Peyer's patch (tissue), 4 donors: ENCODE results near the gene ALPI. TPM values are rescaled to one million over a fixed set of nuclear protein-coding genes. Genes with fewer than 3 reads are reported as not detected.
A peak's percentile ranks its signal among the peaks of the same experiment; 100 is the strongest.

Source experiments
- DNase-seq, 3 donors: peaks; one replicate each; pipeline ENCODE4 v3.0.0-alpha.2; 2017 to 2019
- H3K27ac ChIP-seq, 4 donors: fragments of 200-600 bp; sonication (generic); one replicate each; pipeline ENCODE4 v1.5.1; 2016 to 2019
- H3K27me3 ChIP-seq, 2 donors: fragments of 200-600 bp; sonication (generic); one replicate each; pipeline ENCODE4 v1.5.1; 2019
- H3K36me3 ChIP-seq, 3 donors: fragments of 200-600 bp; sonication (generic); one replicate each; pipeline ENCODE4 v1.5.1; 2016 to 2019
- H3K4me1 ChIP-seq, 4 donors: fragments of 200-600 bp; sonication (generic); one replicate each; pipeline ENCODE4 v1.5.1; 2016 to 2019
- H3K4me3 ChIP-seq, 4 donors: fragments of 200-600 bp; sonication (generic); 1 replicate in 3 of 4; 2 replicates in 1 of 4; pipeline ENCODE4 v1.5.1; 2016 to 2019; ENCODE audit warnings: mild to moderate bottlenecking in 1 of 4
- H3K9me3 ChIP-seq, 4 donors: fragments of 200-600 bp; sonication (generic); one replicate each; pipeline ENCODE4 v1.5.1; 2016 to 2019; ENCODE audit warnings: mild to moderate bottlenecking in 1 of 4
- POLR2A ChIP-seq, 2 donors: fragments of 450-650 bp; IDR thresholded peaks; one replicate each; pipeline ENCODE4 v1.5.1; 2017; ENCODE audit warnings: antibody characterized with exemption in 2 of 2, mild to moderate bottlenecking in 2 of 2, moderate library complexity in 2 of 2
- total RNA-seq, 4 donors: library from RNA; depleted of rRNA; stranded (reverse); fragments of >200 nt; gene quantifications; one replicate each; pipeline ENCODE4 v1.1.0, GENCODE V29; 2016
- TF ChIP-seq, protein P1 (sequence below), 6 experiments: fragments of 450-650 bp in 4 of 6; fragments of 200-600 bp in 2 of 6; sonication (generic) in 1 of 6; IDR thresholded peaks; one replicate each; pipeline ENCODE4 v1.5.1; 2017 to 2019; ENCODE audit warnings: antibody characterized with exemption in 6 of 6, mild to moderate bottlenecking in 3 of 6, moderate library complexity in 1 of 6

Gene ALPI
- total RNA-seq, 4 donors from 2014 or later = 22.3 to 473 (median 350) TPM

DNA sequence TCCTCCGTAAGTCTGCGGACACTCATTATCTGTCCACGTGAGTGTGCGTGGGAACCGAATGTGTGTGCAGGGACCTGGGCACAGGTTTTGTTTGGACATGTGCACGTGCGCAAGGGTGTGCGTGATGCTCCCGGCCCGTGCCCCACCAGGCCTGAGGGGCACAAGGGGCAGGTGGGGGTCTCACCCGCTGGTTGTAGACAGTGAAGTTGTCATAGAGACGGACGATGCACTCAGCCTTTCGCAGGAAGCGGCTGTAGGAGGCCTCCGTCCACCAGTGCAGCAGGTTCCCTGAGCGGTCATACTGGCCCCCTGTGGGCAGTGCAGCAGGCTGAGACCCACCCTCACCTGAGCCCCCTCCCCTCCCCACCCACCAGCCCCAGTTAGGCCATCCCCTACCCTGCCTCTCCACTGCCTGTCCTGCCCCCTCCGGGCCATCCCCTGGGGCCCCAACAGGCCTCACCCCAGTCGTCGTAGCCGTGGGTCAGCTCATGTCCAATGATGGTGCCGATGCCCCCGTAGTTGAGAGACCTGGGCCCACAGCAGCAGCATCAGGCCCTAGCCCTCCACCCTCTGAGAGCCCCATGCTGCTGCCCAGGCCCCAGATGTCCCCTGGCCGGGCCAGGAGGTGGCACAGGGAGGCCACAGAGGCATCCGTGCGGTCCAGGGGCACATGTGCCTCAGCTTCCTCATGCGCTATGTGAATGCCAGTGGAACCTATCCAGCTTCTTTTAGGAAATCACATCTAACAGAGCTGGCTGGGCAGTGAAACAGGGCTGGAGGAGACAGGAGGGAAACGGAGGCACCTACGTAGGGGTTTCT, 25.6 kb downstream of the ALPI start:
- Histone ChIP-seq H3K4me1 (peaks cover 0 to 10% (median 2%) of the 10 kb centered on the region in 4 donors), H3K36me3 (no peaks in the 10 kb centered on the region), H3K27ac (no peak overlapping the region), H3K4me3 (no peak overlapping the region), H3K27me3 (peaks cover 0 to 17% of the 10 kb centered on the region in 2 donors), H3K9me3 (no peaks in the 10 kb centered on the region)
- DNase-seq = peak in 1 of 3 donors; percentile 37
- TF ChIP-seq, protein P1, sequence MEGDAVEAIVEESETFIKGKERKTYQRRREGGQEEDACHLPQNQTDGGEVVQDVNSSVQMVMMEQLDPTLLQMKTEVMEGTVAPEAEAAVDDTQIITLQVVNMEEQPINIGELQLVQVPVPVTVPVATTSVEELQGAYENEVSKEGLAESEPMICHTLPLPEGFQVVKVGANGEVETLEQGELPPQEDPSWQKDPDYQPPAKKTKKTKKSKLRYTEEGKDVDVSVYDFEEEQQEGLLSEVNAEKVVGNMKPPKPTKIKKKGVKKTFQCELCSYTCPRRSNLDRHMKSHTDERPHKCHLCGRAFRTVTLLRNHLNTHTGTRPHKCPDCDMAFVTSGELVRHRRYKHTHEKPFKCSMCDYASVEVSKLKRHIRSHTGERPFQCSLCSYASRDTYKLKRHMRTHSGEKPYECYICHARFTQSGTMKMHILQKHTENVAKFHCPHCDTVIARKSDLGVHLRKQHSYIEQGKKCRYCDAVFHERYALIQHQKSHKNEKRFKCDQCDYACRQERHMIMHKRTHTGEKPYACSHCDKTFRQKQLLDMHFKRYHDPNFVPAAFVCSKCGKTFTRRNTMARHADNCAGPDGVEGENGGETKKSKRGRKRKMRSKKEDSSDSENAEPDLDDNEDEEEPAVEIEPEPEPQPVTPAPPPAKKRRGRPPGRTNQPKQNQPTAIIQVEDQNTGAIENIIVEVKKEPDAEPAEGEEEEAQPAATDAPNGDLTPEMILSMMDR (IDR thresholded peaks at IDR 0.05) = no peak
- no peak for TF ChIP-seq POLR2A (IDR thresholded peaks at IDR 0.05)

DNA sequence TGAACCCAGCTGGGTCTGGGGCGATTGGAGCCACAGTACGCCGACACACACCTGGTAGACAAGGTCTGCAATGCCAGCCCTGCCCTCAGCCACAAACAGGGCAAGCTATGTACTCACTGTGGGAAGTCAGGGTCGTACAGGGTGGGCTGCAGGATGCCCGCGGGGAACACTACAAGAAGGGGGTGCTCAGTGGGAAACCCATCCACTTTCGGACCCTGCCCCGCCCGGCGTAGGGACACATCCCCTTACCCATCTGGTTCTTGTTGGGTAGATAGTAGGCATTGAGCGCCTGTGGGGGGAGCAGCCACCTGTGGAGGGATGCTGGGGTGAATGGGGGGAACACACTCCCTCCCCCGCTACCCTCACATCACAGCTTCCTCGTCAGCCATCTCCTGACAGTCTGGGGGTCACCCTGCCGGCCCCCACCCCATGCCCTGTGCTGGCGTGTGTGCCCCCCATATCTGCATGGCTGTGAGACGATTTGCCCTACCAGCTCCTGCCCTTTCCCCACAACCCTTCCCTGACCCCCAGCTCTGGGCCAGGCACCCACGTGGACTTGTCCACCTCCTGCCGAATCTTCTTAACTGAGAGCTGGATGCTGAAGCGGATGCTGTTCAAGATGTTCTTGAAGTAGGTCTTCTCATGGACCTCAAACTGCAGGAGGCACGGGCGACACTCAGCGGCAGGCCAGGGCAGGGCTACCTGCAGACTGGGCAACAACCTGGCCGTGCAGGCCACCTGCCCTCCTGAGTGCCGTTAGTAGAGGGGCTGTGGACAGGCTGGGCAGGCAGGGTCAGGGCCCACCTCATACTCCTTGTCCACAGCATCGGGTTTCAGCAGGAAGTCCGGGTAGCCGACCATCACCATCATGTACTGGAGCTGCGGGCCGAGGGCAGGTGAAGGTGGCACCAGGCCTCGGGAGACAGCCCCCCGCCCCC, 26.6 kb downstream of the ALPI start:
- no peaks in the 10 kb centered on the region for H3K36me3 ChIP-seq
- H3K4me3 ChIP-seq = no peak overlapping the region
- H3K9me3 ChIP-seq = no peaks in the 10 kb centered on the region
- TF ChIP-seq, protein P1 (IDR thresholded peaks at IDR 0.05) = no peak
- H3K4me1 ChIP-seq = peaks cover 0 to 20% (median 7%) of the 10 kb centered on the region in 4 donors
- no peak overlapping the region for H3K27ac ChIP-seq
- DNase-seq = peak in 1 of 3 donors; percentile 29
- H3K27me3 ChIP-seq = peaks cover 0 to 27% of the 10 kb centered on the region in 2 donors

DNA sequence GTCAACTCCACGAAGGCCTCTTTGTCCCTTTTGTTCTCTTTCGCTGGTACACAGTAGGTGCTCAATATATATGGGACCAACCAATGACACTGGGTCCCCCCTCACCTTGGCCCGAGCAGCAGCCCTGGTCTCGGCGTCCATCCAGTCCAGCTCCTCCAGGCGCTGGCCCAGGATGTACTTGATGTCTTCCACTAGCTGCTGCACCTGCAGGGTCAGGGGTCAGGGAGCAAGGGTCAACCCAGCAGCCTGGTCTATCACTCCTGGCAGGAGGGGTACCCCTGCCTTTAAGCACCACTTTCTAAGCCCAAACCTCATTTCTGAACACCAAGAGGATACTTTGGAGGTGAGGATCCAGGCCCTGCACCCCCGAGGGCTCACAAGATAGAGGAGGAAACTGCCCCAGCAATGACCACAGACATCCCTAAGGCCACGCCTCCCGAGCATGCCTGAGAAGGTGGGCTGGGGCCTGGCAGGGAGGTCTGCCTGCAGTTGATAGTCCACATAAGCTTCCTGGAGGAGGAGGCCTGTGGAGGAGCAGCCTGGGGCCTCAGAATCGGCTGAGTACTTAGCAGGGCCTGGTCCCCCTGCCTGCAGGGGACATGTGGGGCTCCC, 27.5 kb downstream of the ALPI start:
- Histone ChIP-seq H3K9me3 (no peaks in the 10 kb centered on the region), H3K27me3 (peaks cover 0 to 30% of the 10 kb centered on the region in 2 donors), H3K36me3 (no peaks in the 10 kb centered on the region), H3K4me1 (peaks cover 0 to 20% (median 9%) of the 10 kb centered on the region in 4 donors), H3K4me3 (no peak overlapping the region), H3K27ac (no peak overlapping the region)
- no peak for TF ChIP-seq POLR2A (IDR thresholded peaks at IDR 0.05)
- TF ChIP-seq, protein P1 (IDR thresholded peaks at IDR 0.05) = no peak
- DNase-seq = peak in 1 of 3 donors; percentile 28

DNA sequence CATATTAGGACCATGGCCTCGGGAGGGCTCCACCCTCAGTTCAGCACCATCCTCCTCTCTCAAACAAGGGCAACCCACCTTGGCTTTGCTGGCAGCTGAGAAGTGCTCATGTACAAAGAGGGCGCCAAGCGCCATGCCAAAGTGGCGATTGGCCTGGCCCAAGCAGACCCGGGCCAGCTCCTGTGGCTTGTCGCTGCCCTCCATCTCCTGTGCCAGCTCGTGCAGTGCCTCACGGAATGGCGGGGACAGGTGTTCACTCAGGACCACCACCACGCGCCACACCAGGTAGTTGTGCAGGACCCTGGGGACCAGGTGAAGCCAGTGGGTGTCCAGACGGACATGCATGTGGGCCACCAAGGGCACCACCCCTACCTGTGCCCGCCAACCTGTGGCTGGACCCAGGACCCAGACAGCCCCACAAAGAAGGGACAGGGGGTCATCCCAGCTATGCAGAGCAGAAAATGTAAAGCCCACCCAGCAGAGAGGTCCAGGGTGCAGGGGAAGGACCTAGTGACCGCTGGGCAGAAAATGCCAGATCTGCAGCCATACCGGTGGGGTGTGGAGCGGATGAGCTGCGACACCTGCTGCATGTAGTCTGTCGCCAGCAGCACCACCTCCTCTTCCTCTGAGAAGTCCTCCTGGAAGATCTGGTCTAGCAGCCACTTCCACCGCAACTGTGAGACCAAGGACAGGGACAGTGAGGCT, 28.1 kb downstream of the ALPI start:
- Histone ChIP-seq H3K27ac (no peak overlapping the region), H3K36me3 (no peaks in the 10 kb centered on the region), H3K27me3 (peaks cover 0 to 30% of the 10 kb centered on the region in 2 donors), H3K4me3 (no peak overlapping the region), H3K9me3 (no peaks in the 10 kb centered on the region), H3K4me1 (peaks cover 0 to 20% (median 9%) of the 10 kb centered on the region in 4 donors)
- peak in 1 of 3 donors; percentile 35 for DNase-seq
- TF ChIP-seq POLR2A (IDR thresholded peaks at IDR 0.05) = no peak
- TF ChIP-seq, protein P1 (IDR thresholded peaks at IDR 0.05) = no peak
